B cell (primary cell): ENCODE measurements around the gene LAMA1. TPM values are rescaled to one million over a fixed set of nuclear protein-coding genes. Genes with fewer than 3 reads are reported as not detected.

Experiments used
- ATAC-seq: fragments of 200-7000 bp; cut with Tn5 transposase; one replicate; pipeline ENCODE4 v1.10.0; 2021; ENCODE audit warnings: low read depth, mild to moderate bottlenecking, moderate number of reproducible peaks, moderate library complexity
- CTCF ChIA-PET: fragments of 350-600 bp; sonication (Branson Sonifier 250); formaldehyde crosslinking; loops from one replicate; lab custom pipeline; 2021; ENCODE audit warnings: antibody characterized with exemption, inconsistent platforms; lab: Charles Lee
- POLR2A ChIA-PET: fragments of 350-600 bp; sonication (Branson Sonifier 250); formaldehyde crosslinking; loops from one replicate; lab custom pipeline; 2021; ENCODE audit warnings: antibody characterized with exemption; lab: Charles Lee
- DNase-seq: peaks from one replicate; pipeline ENCODE4 v3.0.0; 2013
- H2AFZ ChIP-seq: 2 replicates; pipeline ENCODE4 v1.6.1; 2012; ENCODE audit warnings: mild to moderate bottlenecking, low read depth, low read length; ENCODE audit not compliant: insufficient read depth, poor library complexity, severe bottlenecking
- H3K27ac ChIP-seq, 2 donors: 1 replicate in 1 of 2; 2 replicates in 1 of 2; pipeline ENCODE4 v1.5.1; 2012 to 2013; ENCODE audit warnings: low read length in 2 of 2, mild to moderate bottlenecking in 2 of 2, moderate library complexity in 1 of 2
- H3K27me3 ChIP-seq, 4 experiments: fragments of 200-600 bp in 1 of 4; sonication (generic) in 1 of 4; replicated peaks in 1 of 4; 1 replicate in 2 of 4; 2 replicates in 2 of 4; pipeline versions ENCODE4 v1.6.1 to v1.7.0; 2013 to 2016; ENCODE audit warnings: low read length in 3 of 4, mild to moderate bottlenecking in 2 of 4, mixed read lengths in 1 of 4, moderate library complexity in 1 of 4; ENCODE audit not compliant: insufficient read depth in 4 of 4, control insufficient read depth in 3 of 4; ENCODE audit errors: control extremely low read depth in 1 of 4
- H3K36me3 ChIP-seq, 2 experiments: replicated peaks in 1 of 2; 1 replicate in 1 of 2; 2 replicates in 1 of 2; pipeline versions ENCODE4 v1.6.1 to v1.7.1; 2013; ENCODE audit warnings: low read length in 1 of 2; ENCODE audit not compliant: insufficient read depth in 2 of 2, control insufficient read depth in 1 of 2; ENCODE audit errors: control extremely low read depth in 1 of 2, extremely low read depth in 1 of 2
- H3K4me1 ChIP-seq, 2 donors: fragments of 200-600 bp in 1 of 2; sonication (generic) in 1 of 2; 1 replicate in 1 of 2; 2 replicates in 1 of 2; pipeline versions ENCODE4 v1.5.1 to v1.6.1; 2013 to 2017; ENCODE audit warnings: low read length in 2 of 2; ENCODE audit not compliant: control insufficient read depth in 2 of 2, insufficient read depth in 2 of 2
- H3K4me2 ChIP-seq: replicated peaks from 2 replicates; pipeline ENCODE3; 2012; ENCODE audit warnings: mild to moderate bottlenecking, low read depth, low read length; ENCODE audit not compliant: poor library complexity, severe bottlenecking
- H3K4me3 ChIP-seq, 5 experiments: fragments of 200-600 bp in 1 of 5; sonication (generic) in 1 of 5; 1 replicate in 3 of 5; 2 replicates in 2 of 5; pipeline versions ENCODE4 v1.5.1 to v1.7.0; 2011 to 2016; ENCODE audit warnings: low read length in 4 of 5, mild to moderate bottlenecking in 4 of 5, low read depth in 2 of 5, control low read depth in 1 of 5, moderate library complexity in 1 of 5; ENCODE audit not compliant: insufficient read depth in 1 of 5; ENCODE audit errors: control extremely low read depth in 1 of 5, extremely low read depth in 1 of 5
- H3K79me2 ChIP-seq: fragments of 200-600 bp; sonication (generic); one replicate; pipeline ENCODE4 v1.6.0; 2016; ENCODE audit warnings: low read length; ENCODE audit not compliant: control insufficient read depth, insufficient read depth
- H3K9ac ChIP-seq: fragments of 200-600 bp; sonication (generic); 2 replicates; pipeline ENCODE4 v1.6.1; 2017; ENCODE audit warnings: mild to moderate bottlenecking, low read length, moderate library complexity
- H3K9me3 ChIP-seq, 3 donors: one replicate each; pipeline versions ENCODE4 v1.6.1 to v1.7.1; 2013; ENCODE audit warnings: low read length in 2 of 3; ENCODE audit not compliant: control insufficient read depth in 2 of 3, insufficient read depth in 1 of 3; ENCODE audit errors: control extremely low read depth in 1 of 3
- H4K20me1 ChIP-seq: 2 replicates; pipeline ENCODE4 v1.6.0; 2012; ENCODE audit warnings: mild to moderate bottlenecking, low read length; ENCODE audit not compliant: insufficient read depth, control insufficient read depth, poor library complexity, severe bottlenecking
- H3K27ac Mint-ChIP-seq: one replicate; pipeline ENCODE4 v1.8.0; 2021; ENCODE audit warnings: mixed read lengths
- H3K27me3 Mint-ChIP-seq: one replicate; pipeline ENCODE4 v1.8.0; 2021; ENCODE audit warnings: mixed read lengths
- H3K4me1 Mint-ChIP-seq: one replicate; pipeline ENCODE4 v1.8.0; 2021; ENCODE audit warnings: mixed read lengths
- H3K4me3 Mint-ChIP-seq: one replicate; pipeline ENCODE4 v1.8.0; 2021; ENCODE audit warnings: mixed read lengths
- H3K9me3 Mint-ChIP-seq: one replicate; pipeline ENCODE4 v1.8.0; 2022; ENCODE audit warnings: mixed read lengths; ENCODE audit not compliant: insufficient read depth
- CTCF ChIP-seq: fragments of 200-600 bp; IDR thresholded peaks from one replicate; pipeline ENCODE4 v1.8.0; 2022; ENCODE audit warnings: antibody characterized with exemption, mild to moderate bottlenecking
- EZH2 ChIP-seq: IDR thresholded peaks from 2 replicates; pipeline ENCODE4 v1.6.1; 2012; ENCODE audit warnings: borderline replicate concordance, low read depth, mild to moderate bottlenecking, moderate library complexity, low read length; ENCODE audit not compliant: insufficient read depth, poor library complexity, severe bottlenecking
- WGBS: methylation state at CpG from one replicate; pipeline ENCODE4 v1.1.5; 2013; ENCODE audit warnings: missing lambda C conversion rate; ENCODE audit not compliant: insufficient coverage; 5-methylcytosine and 5-hydroxymethylcytosine counted together
- intact Hi-C: fragments of 100-400 bp; cut with micrococcal nuclease; formaldehyde crosslinking; loops from one replicate; pipeline ENCODE4 v1.10.0; 2022
- polyA plus RNA-seq: library from polyadenylated mRNA; depleted of rRNA; stranded (reverse); fragments of >200 nt; gene quantifications from 2 replicates; pipeline ENCODE4 v1.2.3, GENCODE V29; 2012
- total RNA-seq, 2 donors: library from RNA; stranded (reverse); fragments of 120-200 nt in 1 of 2; gene quantifications; 1 replicate in 1 of 2; 2 replicates in 1 of 2; pipeline versions ENCODE4 v1.2.3 to v1.2.4, GENCODE V29; 2013 to 2022

The LAMA1 gene
- total and polyA plus RNA-seq, 2 donors (not counting 1 experiment from before 2014, with no cell fraction given) = not detected

DNA sequence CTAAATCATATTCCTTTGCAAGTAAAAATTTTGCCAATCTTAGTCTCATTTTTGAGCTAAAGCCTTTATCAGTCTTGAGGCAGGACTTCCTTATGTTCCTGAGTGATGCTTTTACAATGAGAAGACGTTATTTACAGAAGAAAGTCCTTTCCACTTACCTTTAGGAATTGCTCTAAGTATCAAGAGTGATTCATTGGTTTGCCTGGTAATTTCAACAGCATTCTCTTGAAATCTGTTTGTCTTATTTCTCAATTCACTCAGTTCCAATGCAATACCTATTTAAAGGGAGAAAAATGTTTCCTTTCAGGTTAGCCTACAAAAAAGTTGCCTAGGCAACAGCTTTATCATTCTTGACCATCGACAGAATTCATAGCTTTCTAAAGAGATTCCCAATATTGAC is 137.2 kb downstream of the LAMA1 start:
- CTCF ChIA-PET = no interaction called here
- TF ChIP-seq CTCF (no peak), EZH2 (no peak)

GRCh38 chr18:6979954-6980353 is 137.6 kb downstream of the LAMA1 start:
- no peaks in the 10 kb centered on the region for H3K27me3 ChIP-seq
- no peak overlapping the region for H3K27ac Mint-ChIP-seq
- ATAC-seq = no peak
- H3K9me3 ChIP-seq = peaks cover 0 to 5% (median 0%) of the 10 kb centered on the region in 3 donors
- H3K4me3 ChIP-seq = no peak overlapping the region
- H3K27me3 Mint-ChIP-seq = no peaks in the 10 kb centered on the region
- H3K36me3 ChIP-seq = no peaks in the 10 kb centered on the region
- intact Hi-C loops = no loop called here
- no peak overlapping the region for H2AFZ ChIP-seq
- 100% methylated on average over 1 of the region's 3 CpGs for WGBS
- no peaks in the 10 kb centered on the region for H4K20me1 ChIP-seq
- H3K27ac ChIP-seq = no peak overlapping the region
- no peak overlapping the region for H3K4me2 ChIP-seq
- H3K4me3 Mint-ChIP-seq = no peak overlapping the region
- TF ChIP-seq CTCF (no peak), EZH2 (no peak)
- H3K4me1 Mint-ChIP-seq = no peaks in the 10 kb centered on the region
- H3K79me2 ChIP-seq = no peaks in the 10 kb centered on the region
- CTCF ChIA-PET = no interaction called here
- DNase-seq = no peak
- no peaks in the 10 kb centered on the region for H3K4me1 ChIP-seq
- no peak overlapping the region for H3K9ac ChIP-seq
- no peaks in the 10 kb centered on the region for H3K9me3 Mint-ChIP-seq
- POLR2A ChIA-PET = no interaction called here

More for the DNA sequence above, 137.2 kb downstream of the LAMA1 start:
- no peaks in the 10 kb centered on the region for H4K20me1 ChIP-seq
- H2AFZ ChIP-seq = no peak overlapping the region
- Mint-ChIP-seq H3K9me3 (no peaks in the 10 kb centered on the region), H3K27ac (no peak overlapping the region), H3K4me1 (no peaks in the 10 kb centered on the region), H3K27me3 (no peaks in the 10 kb centered on the region), H3K4me3 (no peak overlapping the region)
- H3K9ac ChIP-seq = no peak overlapping the region
- peaks cover 0 to 5% (median 0%) of the 10 kb centered on the region in 3 donors for H3K9me3 ChIP-seq
- H3K27ac ChIP-seq = no peak overlapping the region
- no peak for DNase-seq
- no peaks in the 10 kb centered on the region for H3K36me3 ChIP-seq
- WGBS = 86% methylated on average over 1 of the region's 2 CpGs
- H3K4me3 ChIP-seq = no peak overlapping the region
- POLR2A ChIA-PET = no interaction called here
- H3K27me3 ChIP-seq = no peaks in the 10 kb centered on the region
- no peaks in the 10 kb centered on the region for H3K79me2 ChIP-seq
- intact Hi-C loops = no loop called here
- no peak overlapping the region for H3K4me2 ChIP-seq
- ATAC-seq = no peak
- no peaks in the 10 kb centered on the region for H3K4me1 ChIP-seq
